Mononuclear cell (primary cell): ENCODE results near the gene SDR42E2. TPM values are rescaled to one million over a fixed set of nuclear protein-coding genes. Genes with fewer than 3 reads are reported as not detected.
"Not testable (repeated sequence)": the region's sequence is repeated elsewhere in the genome, so short reads cannot be mapped to it uniquely, and the experiment has no call there.

Source experiments
- H3K27me3 ChIP-seq: 2 replicates; pipeline ENCODE4 v1.6.0; 2011; ENCODE audit warnings: low read length, control low read depth; ENCODE audit not compliant: insufficient read depth
- H3K4me1 ChIP-seq: 2 replicates; pipeline ENCODE4 v1.5.1; 2011; ENCODE audit warnings: mild to moderate bottlenecking, low read length, control low read depth; ENCODE audit not compliant: insufficient read depth
- H3K4me3 ChIP-seq: 2 replicates; pipeline ENCODE4 v1.5.1; 2011; ENCODE audit warnings: mild to moderate bottlenecking, low read length, moderate library complexity
- H3K9me3 ChIP-seq: 2 replicates; pipeline ENCODE4 v1.5.1; 2011; ENCODE audit warnings: low read depth, mild to moderate bottlenecking, control low read depth, low read length
- total RNA-seq: library from RNA; depleted of rRNA; stranded (reverse); fragments of >200 nt; gene quantifications from one replicate; pipeline ENCODE4 v1.2.3, GENCODE V29; 2012

Gene SDR42E2
- total RNA-seq, 1 donor: 0.52 TPM

GRCh38 chr16:22210285-22210684 lies 48.0 kb downstream of the SDR42E2 start:
- H3K27me3 ChIP-seq: no peaks in the 10 kb centered on the region
- no peaks in the 10 kb centered on the region for H3K9me3 ChIP-seq
- peaks cover 34% of the 10 kb centered on the region for H3K4me1 ChIP-seq
- no peak overlapping the region for H3K4me3 ChIP-seq

GRCh38 chr16:22210854-22211253 lies 48.5 kb downstream of the SDR42E2 start:
- Histone ChIP-seq H3K9me3 (no peaks in the 10 kb centered on the region), H3K27me3 (no peaks in the 10 kb centered on the region), H3K4me3 (no peak overlapping the region), H3K4me1 (peaks cover 31% of the 10 kb centered on the region)

- Histone ChIP-seq H3K4me1 (peaks cover 33% of the 10 kb centered on the region), H3K9me3 (no peaks in the 10 kb centered on the region), H3K27me3 (no peaks in the 10 kb centered on the region), H3K4me3 (no peak overlapping the region)
These were observed 50.9 kb downstream of the SDR42E2 start for GRCh38 chr16:22213236-22213635.

DNA sequence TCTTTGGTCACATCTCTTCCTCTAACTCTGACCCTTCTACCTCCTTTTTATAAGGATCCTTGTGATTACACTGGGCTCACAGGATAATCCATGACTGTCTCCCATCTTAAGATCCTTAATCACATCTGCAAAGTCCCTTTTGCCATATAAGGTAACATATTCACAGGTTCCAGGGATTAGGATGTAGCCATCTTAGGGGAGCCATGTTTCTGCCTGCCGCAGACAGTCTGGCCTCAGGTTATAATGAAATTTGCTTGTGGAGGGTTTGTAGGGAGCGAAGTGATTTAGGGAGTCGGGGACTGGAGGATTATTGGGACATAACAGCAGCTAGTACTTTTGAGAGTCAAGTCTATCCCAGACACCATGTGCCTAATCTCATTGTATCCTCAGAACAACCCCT lies 51.5 kb downstream of the SDR42E2 start:
- H3K9me3 ChIP-seq: no peaks in the 10 kb centered on the region
- no peaks in the 10 kb centered on the region for H3K27me3 ChIP-seq
- H3K4me1 ChIP-seq: peaks cover 33% of the 10 kb centered on the region
- no peak overlapping the region for H3K4me3 ChIP-seq

DNA sequence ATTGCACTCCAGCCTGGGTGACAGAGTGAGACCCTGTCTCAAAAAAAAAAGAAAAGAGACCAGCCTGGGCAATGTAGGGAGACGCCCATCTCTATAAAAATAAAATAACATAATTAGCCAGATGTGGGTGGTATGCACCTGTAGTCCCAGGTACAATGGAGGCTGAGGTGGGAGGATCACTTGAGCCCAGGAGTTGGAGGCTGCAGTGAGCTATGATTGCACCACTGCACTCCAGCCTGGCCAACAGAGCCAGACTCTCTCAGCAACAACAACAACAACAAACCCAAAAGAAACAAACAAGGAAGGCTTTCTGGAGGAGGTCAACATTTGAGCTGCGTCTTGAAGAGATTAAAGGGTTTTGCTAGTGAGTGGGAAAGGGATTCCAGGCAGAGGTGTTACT lies 52.1 kb downstream of the SDR42E2 start:
- Histone ChIP-seq H3K27me3 (no peaks in the 10 kb centered on the region), H3K4me1 (peaks cover 33% of the 10 kb centered on the region), H3K4me3 (no peak overlapping the region), H3K9me3 (no peaks in the 10 kb centered on the region)

- no peak overlapping the region for H3K4me3 ChIP-seq
- no peaks in the 10 kb centered on the region for H3K27me3 ChIP-seq
- H3K9me3 ChIP-seq: no peaks in the 10 kb centered on the region
- H3K4me1 ChIP-seq: peaks cover 29% of the 10 kb centered on the region
These were observed 52.6 kb downstream of the SDR42E2 start for GRCh38 chr16:22214889-22215288.

GRCh38 chr16:22216191-22216831 lies 54.0 kb downstream of the SDR42E2 start:
- Histone ChIP-seq H3K9me3 (no peaks in the 10 kb centered on the region), H3K27me3 (no peaks in the 10 kb centered on the region), H3K4me3 (no peak overlapping the region), H3K4me1 (peaks cover 25% of the 10 kb centered on the region)

DNA sequence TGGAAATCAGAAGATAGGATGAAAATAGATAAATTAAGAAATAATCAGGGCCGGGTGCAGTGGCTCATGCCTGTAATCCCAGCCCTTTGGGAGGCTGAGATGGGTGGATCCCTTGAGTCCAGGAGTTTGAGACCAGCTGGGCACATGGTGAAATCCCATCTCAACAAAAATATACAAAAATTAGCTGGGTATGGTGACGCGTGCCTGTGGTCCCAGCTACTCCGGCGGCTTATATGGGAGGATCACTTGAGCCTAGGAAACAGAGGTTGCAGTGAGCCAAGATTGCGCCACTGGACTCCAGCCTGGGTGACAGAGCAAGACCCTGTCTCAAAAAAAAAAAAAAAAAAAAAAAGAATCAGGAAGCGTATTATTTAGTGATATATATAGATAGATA lies 54.5 kb downstream of the SDR42E2 start:
- H3K27me3 ChIP-seq, H3K9me3 ChIP-seq, H3K4me3 ChIP-seq: not testable (repeated sequence)
- H3K4me1 ChIP-seq: peaks cover 25% of the 10 kb centered on the region

GRCh38 chr16:22217890-22218730 lies 55.8 kb downstream of the SDR42E2 start:
- Histone ChIP-seq H3K4me1 (peaks cover 25% of the 10 kb centered on the region), H3K4me3 (no peak overlapping the region), H3K9me3 (no peaks in the 10 kb centered on the region), H3K27me3 (no peaks in the 10 kb centered on the region)

- Histone ChIP-seq H3K27me3 (no peaks in the 10 kb centered on the region), H3K9me3 (no peaks in the 10 kb centered on the region), H3K4me3 (no peak overlapping the region), H3K4me1 (peaks cover 25% of the 10 kb centered on the region)
These were observed 57.2 kb downstream of the SDR42E2 start for GRCh38 chr16:22219389-22220068.

GRCh38 chr16:22220069-22220440 lies 57.7 kb downstream of the SDR42E2 start:
- peaks cover 25% of the 10 kb centered on the region for H3K4me1 ChIP-seq
- no peak overlapping the region for H3K4me3 ChIP-seq
- H3K9me3 ChIP-seq: no peaks in the 10 kb centered on the region
- H3K27me3 ChIP-seq: no peaks in the 10 kb centered on the region

- peaks cover 25% of the 10 kb centered on the region for H3K4me1 ChIP-seq
- no peak overlapping the region for H3K4me3 ChIP-seq
- no peaks in the 10 kb centered on the region for H3K27me3 ChIP-seq
- H3K9me3 ChIP-seq: no peaks in the 10 kb centered on the region
These were observed 58.4 kb downstream of the SDR42E2 start for GRCh38 chr16:22220714-22221113.

DNA sequence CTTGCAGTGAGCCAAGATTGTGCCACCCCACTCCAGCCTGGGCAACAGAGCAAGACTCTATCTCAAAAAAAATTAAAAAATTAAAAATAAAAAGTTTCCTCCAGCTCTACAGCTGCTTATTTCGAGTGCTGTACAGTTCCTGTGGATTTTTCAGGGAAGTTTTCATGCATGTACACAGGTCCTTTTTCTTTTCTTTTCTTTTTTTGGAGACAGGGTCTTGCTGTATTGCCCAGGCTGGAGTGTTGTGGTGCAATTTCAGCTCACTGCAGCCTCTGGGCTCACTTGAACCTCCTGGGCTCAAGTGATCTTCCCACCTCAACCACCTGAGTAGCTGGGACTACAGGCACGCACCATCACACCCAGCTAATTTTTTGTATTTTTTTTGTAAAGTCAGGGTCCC lies 59.7 kb downstream of the SDR42E2 start:
- Histone ChIP-seq H3K4me3 (no peak overlapping the region), H3K27me3 (no peaks in the 10 kb centered on the region), H3K4me1 (peaks cover 12% of the 10 kb centered on the region), H3K9me3 (no peaks in the 10 kb centered on the region)

GRCh38 chr16:22222998-22223397 lies 60.7 kb downstream of the SDR42E2 start:
- Histone ChIP-seq H3K9me3 (no peaks in the 10 kb centered on the region), H3K4me3 (no peak overlapping the region), H3K4me1 (peaks cover 8% of the 10 kb centered on the region), H3K27me3 (no peaks in the 10 kb centered on the region)

GRCh38 chr16:22225060-22225459 lies 62.8 kb downstream of the SDR42E2 start:
- Histone ChIP-seq H3K27me3 (no peaks in the 10 kb centered on the region), H3K9me3 (no peaks in the 10 kb centered on the region), H3K4me3 (no peak overlapping the region), H3K4me1 (no peaks in the 10 kb centered on the region)
